H1 (cell line): ENCODE results near the gene UFSP1. TPM values are rescaled to one million over a fixed set of nuclear protein-coding genes. Genes with fewer than 3 reads are reported as not detected.

Experiments used
- CHD7 ChIP-seq: fragments of 300-600 bp; sonication (generic); IDR thresholded peaks from 2 replicates; pipeline ENCODE4 v1.7.1; 2012; ENCODE audit warnings: low read length, moderate library complexity, mild to moderate bottlenecking, inconsistent platforms; ENCODE audit not compliant: insufficient replicate concordance
- FOSL1 ChIP-seq: IDR thresholded peaks from 2 replicates; pipeline ENCODE4 v1.6.1; 2011; ENCODE audit warnings: mild to moderate bottlenecking, low read depth, low read length, moderate library complexity; ENCODE audit not compliant: insufficient read depth
- KDM4A ChIP-seq: IDR thresholded peaks from one replicate; pipeline ENCODE4 v1.7.1; 2012; ENCODE audit warnings: low read depth, mild to moderate bottlenecking, moderate library complexity, low read length, inconsistent platforms; ENCODE audit not compliant: severe bottlenecking
- SIN3A ChIP-seq, 2 experiments: IDR thresholded peaks in 1 of 2; conservative IDR thresholded peaks in 1 of 2; 2 replicates each; pipeline ENCODE4 v1.6.1; 2011 to 2012; ENCODE audit warnings: low read length in 2 of 2, improper control_type of control experiment in 1 of 2, low read depth in 1 of 2, mild to moderate bottlenecking in 1 of 2
- polyA plus RNA-seq, 7 experiments: library from polyadenylated mRNA; depleted of rRNA in 3 of 7; stranded (reverse) in 5 of 7; unstranded in 2 of 7; fragments of >200 nt in 5 of 7; fragments of 200-250 nt in 2 of 7; gene quantifications; 1 replicate in 5 of 7; 2 replicates in 1 of 7; 4 replicates in 1 of 7; pipeline versions ENCODE4 v1.2.1 to v1.2.3, GENCODE V29; 2011 to 2013; ENCODE audit warnings: missing spikeins in 2 of 7, mixed read lengths in 2 of 7
- total RNA-seq: library from RNA; stranded (reverse); fragmentation: NEBNext Ultra II Directional; extraction: Animal tissue kit (Norgen Biotek cat#: 25700); gene quantifications from 2 replicates; pipeline ENCODE4 v1.2.1, GENCODE V29; 2021

UFSP1 gene
- total and polyA plus RNA-seq, 2 of the 8 experiments (the other 6 are each of a cell fraction or from before 2014, with no cell fraction given) = 1.6 to 4.3 TPM

- TF ChIP-seq CHD7 (no peak), SIN3A (conservative IDR thresholded peaks at IDR 0.05 in 1 of 2, IDR thresholded peaks at IDR 0.05 in 1 of 2; ENCODE audit: low read depth in 1 of 2, low read length in 2 of 2) (no peak), KDM4A (no peak), FOSL1 (no peak)
Observed at GRCh38 chr7:100886936-100887515, 2.5 kb downstream of the UFSP1 start (continued).
